ENCODE measurements around the gene TIGD2.

TIGD2 gene

GRCh38 chr4:89164400-89164799 lies 53.1 kb downstream of the TIGD2 start:
- no peak for DNase-seq

Measured in suppressor macrophage treated with lipopolysaccharide for 4 hours (primary cell).